Measurements from ENCODE around the gene ZNF641.

The ZNF641 gene

GRCh38 chr12:48350249-48351021, at the start of gene ZNF641:
TSS of gene ZNF641 (minus strand) at chr12:48350919. CDS start at chr12:48348090, 2,829 bp downstream.
- peak; percentile 77 for DNase-seq (ENCODE audit: low read depth)

DNA sequence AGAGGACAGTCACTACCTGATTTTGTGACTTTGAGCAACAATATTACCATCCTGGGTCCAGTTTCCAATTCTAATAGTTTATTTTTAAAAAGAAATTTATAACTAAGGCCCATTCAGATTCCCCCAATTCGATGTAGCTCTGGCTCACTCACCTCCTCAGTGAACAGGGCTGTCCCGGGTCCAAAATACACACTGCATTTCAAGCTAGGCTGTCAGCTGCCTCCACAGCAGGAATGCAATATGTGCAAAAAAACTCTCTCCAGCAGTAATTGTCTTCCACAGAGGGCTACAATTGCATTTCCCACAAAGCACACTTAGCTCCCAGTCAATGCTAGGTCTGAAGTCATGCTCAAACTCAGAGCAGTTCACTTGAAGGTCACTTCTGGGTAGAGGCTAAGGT, 39.3 kb upstream of the ZNF641 start:
- DNase-seq (ENCODE audit: low read depth): no peak

DNA sequence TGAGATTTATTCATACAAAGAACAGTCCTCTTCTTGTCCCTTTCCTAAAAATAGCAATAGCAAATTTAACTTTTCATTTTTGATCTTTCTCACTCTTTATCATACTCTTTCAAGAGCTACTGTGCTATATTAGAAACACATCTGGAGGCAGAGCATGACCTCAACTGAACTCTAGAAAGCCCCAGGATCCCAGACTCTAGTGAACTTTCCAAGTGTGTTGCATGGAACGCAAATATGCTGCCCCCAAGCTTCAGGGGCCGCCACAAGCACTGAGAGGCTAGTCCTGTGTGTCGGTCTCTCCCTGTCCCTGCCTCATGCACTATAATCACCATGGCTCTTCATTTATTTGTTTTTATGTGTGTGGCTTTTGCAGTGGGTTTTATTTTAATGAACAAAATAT, 38.7 kb upstream of the ZNF641 start:
- DNase-seq (ENCODE audit: low read depth): no peak

- DNase-seq (ENCODE audit: low read depth): no peak
Observed at GRCh38 chr12:48388938-48389337, 38.2 kb upstream of the ZNF641 start.

DNA sequence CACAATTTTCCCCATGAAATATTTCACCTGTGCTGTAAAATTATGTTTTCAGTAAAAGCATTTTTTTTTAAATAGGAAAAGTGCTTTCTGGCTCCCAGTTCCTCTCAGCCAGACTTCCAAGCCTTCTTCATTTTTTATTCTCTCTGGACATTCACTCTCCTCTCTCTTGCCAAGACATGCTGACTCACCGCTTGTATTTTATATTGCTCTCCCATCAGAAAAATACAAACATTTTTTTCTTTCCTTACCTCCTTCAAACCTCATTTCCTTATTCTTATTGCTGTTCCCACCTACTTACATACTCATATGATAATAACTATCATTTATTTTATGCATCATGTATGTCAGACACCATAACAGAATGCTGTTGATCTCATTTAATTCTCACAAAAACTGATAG, 37.7 kb upstream of the ZNF641 start:
- DNase-seq (ENCODE audit: low read depth): no peak

DNA sequence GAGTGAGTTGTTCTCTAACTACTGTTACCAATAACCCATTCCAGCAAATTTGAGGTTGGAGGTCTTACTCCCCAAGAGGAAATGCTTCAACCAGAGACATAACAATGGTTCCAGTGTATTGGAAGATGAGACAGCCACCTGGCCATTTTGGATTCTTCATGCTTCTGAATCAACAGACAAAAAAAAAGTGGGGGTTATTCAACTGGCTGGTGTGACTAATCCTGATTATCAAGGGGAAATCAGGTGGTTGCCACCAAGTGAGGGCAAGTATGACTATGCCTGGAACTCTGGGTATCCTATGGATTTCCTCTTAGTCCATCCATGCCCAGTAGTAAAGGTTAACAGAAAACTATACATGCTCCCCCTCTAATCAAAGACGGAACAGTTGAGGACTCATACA, 29.9 kb upstream of the ZNF641 start:
- no peak for DNase-seq (ENCODE audit: low read depth)

GRCh38 chr12:48379794-48380193, 29.1 kb upstream of the ZNF641 start:
- DNase-seq (ENCODE audit: low read depth): no peak

- no peak for DNase-seq (ENCODE audit: low read depth)
Observed at GRCh38 chr12:48377646-48378045, 26.9 kb upstream of the ZNF641 start.

GRCh38 chr12:48374164-48374563, 23.4 kb upstream of the ZNF641 start:
- no peak for DNase-seq (ENCODE audit: low read depth)

DNA sequence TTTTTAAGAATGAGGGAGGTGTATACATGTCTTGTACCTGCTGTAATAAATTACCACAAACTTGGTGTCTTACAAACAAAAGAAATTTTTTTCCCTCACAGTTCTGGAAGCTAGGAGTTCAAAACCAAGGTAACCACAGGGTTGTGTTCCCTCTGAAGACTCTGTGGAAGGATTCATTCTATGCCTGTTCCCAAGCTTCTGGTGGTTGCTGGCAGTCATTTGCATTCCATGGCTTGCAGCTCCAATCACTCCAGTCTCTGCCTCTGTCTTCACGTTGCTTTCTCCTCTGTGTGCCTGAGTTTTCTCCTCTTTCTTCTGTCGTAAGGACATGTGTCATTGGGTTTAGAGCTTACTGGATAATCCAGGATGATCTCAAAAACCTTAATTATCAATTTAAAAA, 15.4 kb upstream of the ZNF641 start:
- no peak for DNase-seq (ENCODE audit: low read depth)

DNA sequence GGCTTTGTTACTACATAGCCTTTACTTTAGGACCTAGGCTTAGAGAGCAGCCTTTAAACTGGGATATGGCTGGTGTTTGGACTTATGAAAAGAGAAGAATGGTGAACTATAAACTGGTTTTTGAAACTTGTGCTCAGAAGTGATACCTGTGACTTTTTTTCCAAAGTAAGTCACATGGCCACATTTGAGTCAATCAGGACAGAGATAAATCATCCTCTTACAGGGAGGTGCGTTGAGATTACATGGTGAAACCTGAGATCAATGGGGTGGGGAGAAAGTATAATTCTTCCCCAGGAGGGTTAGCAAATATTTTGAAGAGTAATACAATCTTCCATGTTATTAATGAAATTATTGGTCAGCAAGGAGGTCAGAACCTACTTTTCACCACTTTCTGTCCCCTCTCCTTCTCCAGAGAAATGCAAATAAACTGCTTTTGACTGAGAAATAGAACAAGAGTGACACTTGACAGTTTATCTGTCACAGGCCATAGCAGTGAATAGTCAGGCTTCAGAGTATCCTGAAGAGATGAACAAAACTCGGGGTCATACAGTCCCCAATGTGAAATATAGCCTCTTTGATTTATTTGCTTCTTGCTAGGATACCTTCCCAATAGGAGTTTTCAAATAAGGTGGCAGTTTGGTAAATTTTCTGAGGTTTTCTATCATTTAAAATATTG, 11.1 kb upstream of the ZNF641 start:
- no peak for DNase-seq (ENCODE audit: low read depth)

GRCh38 chr12:48358937-48359513, 8.3 kb upstream of the ZNF641 start:
- DNase-seq (ENCODE audit: low read depth): no peak

- DNase-seq (ENCODE audit: low read depth): no peak
Observed at GRCh38 chr12:48356041-48356768, 5.5 kb upstream of the ZNF641 start.

GRCh38 chr12:48352157-48352760, 1.5 kb upstream of the ZNF641 start:
- DNase-seq (ENCODE audit: low read depth): no peak

DNA sequence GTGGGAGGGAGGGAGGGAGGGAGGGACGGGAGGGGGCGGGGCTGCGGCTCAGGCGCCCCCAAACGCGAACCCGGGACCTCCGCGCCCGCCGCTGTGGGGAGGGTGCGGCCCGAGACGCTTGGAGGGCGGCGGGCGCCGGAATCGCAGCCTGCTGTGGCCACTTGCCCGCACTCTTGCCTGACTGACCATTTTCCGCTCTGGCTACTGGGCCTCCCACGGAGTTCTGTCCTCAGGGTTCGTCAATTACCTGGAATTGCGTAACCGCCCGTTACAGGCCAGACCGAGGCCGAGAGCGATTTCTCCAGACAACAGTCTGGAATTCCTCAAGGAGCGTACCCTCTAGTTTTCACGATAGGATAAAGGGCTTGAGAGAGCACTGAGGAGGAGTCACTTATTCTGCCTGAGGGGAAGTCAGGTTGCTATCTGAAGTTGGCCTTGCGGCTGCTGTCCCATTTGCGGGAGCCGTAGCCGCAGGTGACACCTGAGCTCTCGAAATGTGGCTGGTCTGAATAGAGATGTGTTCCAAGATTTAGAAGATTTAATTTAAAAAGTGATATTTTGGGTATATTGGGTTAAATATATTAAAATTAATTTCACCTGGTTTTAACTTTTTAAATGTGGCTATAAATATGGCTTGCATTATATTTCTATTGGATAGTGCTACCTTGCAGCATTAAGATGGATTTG, 446 bp upstream of the ZNF641 start:
- no peak for DNase-seq (ENCODE audit: low read depth)

GRCh38 chr12:48349471-48349870, 1.2 kb downstream of the ZNF641 start:
- DNase-seq (ENCODE audit: low read depth): no peak

DNA sequence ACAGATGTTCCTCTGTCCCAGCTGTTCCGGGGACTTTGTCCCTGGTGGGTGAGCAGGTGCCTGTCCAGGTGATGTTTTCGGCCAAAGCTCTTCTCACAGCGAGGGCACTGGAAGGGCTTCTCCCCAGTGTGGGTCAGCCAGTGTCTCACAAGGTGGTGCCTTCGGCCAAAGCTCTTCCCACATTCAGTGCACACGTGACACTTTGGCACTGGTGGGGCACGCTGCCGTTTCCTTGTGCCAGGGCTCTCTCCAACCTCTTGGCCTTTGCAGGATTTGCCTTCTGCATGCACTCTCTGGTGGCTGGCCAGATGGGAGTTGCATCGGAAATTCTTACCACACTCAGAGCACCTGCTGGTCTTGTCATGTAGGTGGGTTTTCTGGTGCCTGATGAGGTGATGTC, 7.7 kb downstream of the ZNF641 start:
- no peak for DNase-seq (ENCODE audit: low read depth)

DNA sequence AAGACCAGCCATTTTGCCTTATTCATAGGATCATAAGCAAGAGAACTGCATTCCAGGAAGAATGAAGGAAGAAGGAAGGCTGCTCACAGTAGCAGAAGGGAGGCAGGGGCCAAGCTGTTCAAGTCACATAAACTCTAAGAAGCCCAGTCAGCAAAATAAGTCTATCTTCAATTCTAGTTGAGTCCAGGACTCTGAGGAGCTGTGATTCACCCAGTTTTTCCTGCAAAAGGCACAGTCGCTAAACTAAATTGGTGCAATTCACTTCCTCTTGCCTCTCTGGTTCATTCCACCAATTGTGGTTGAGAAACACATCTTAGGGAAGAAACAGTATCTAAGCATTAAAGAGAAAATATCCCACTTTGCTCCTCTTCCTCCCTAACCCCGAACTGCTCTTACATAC, 9.8 kb downstream of the ZNF641 start:
- no peak for DNase-seq (ENCODE audit: low read depth)

DNA sequence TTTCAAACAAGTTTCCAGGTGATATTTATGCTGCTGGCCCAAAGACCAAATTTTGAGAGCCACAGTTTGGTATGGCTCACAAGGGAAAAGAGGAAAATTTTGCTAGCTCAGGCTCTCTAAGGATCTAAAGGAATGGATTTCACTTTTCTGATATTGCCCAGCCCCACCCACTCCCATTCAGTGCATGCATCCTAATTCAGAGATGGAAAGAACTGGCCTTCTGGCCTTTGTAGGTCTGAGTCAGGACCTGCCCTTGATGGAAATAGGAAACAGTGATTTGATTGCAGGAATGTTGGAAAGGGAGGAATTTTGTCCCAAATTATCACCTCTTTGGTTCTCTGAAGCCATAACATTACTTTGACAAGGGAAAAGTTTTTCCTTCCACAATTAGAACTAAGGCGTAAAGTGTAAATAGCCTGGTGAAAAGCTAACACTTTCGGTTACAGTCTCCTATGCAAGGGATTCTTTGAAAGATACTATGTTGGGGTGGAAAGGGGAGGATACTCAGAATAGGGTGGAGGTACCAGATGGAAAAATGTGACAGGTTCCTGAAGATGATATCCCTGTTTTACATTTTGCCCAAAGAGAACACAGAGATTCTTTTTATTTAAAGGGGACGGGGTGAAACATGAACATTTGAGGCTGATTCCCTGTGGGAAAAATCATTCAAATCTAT, 11.1 kb downstream of the ZNF641 start:
- no peak for DNase-seq (ENCODE audit: low read depth)

GRCh38 chr12:48336564-48336963, 14.2 kb downstream of the ZNF641 start:
- no peak for DNase-seq (ENCODE audit: low read depth)

DNA sequence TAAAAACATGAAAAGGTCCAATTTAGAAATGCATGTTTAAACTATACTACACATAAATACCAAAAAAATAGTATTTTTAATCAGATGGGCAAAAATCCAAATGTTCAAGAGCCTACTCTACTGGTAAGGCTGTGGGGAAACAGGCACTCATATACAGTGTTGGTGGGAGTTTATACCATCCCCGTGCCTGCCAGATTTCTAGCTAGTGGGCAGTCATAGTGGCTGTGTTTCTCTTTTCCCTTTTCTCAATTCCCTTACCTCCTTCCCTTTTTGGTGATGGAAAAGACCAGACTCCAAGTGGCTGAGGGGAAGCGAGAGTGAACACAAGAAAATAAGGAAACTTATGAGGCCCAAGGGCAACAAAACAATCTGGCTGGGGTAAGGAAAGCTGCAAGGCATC, 14.7 kb downstream of the ZNF641 start:
- no peak for DNase-seq (ENCODE audit: low read depth)
